Stimulated activated CD4-positive, alpha-beta T cell treated with anti-CD3 and anti-CD28 coated beads, TNF-alpha, amount 100 ng/mL, for 24 hours (primary cell): ENCODE measurements around the gene NCBP3.
"Not testable (repeated sequence)": the region's sequence is repeated elsewhere in the genome, so short reads cannot be mapped to it uniquely, and the experiment has no call there.

Experiments used
- DNase-seq, 3 experiments: peaks; one replicate each; pipeline ENCODE4 v3.0.0-alpha.2; 2020; ENCODE audit warnings: low read depth in 3 of 3

Gene NCBP3

GRCh38 chr17:3879591-3880417 is 33.8 kb upstream of the NCBP3 start:
- no peak for DNase-seq

GRCh38 chr17:3879186-3879585 is 33.1 kb upstream of the NCBP3 start:
- DNase-seq, result no peak

GRCh38 chr17:3877220-3877619 is 31.2 kb upstream of the NCBP3 start:
- no peak for DNase-seq

GRCh38 chr17:3875317-3875716 is 29.3 kb upstream of the NCBP3 start:
- no peak for DNase-seq

GRCh38 chr17:3873862-3874261 is 27.8 kb upstream of the NCBP3 start:
- no peak for DNase-seq

- no peak for DNase-seq
Measured at GRCh38 chr17:3870871-3871306, 24.8 kb upstream of the NCBP3 start.

- DNase-seq, result no peak
Measured at GRCh38 chr17:3867606-3868005, 21.6 kb upstream of the NCBP3 start.

- DNase-seq, result no peak
Measured at GRCh38 chr17:3867106-3867505, 21.1 kb upstream of the NCBP3 start.

- no peak for DNase-seq
Measured at GRCh38 chr17:3866276-3866675, 20.2 kb upstream of the NCBP3 start.

GRCh38 chr17:3865176-3865575 is 19.1 kb upstream of the NCBP3 start:
- no peak for DNase-seq

GRCh38 chr17:3864534-3864933 is 18.5 kb upstream of the NCBP3 start:
- no peak for DNase-seq

GRCh38 chr17:3861761-3862681 is 16.0 kb upstream of the NCBP3 start:
- no peak for DNase-seq

GRCh38 chr17:3860939-3861700 is 15.1 kb upstream of the NCBP3 start:
- DNase-seq, result no peak

- DNase-seq, result no peak
Measured at GRCh38 chr17:3859940-3860339, 13.9 kb upstream of the NCBP3 start.

GRCh38 chr17:3857261-3858105 is 11.4 kb upstream of the NCBP3 start:
- DNase-seq, result no peak

GRCh38 chr17:3854204-3854603 is 8.2 kb upstream of the NCBP3 start:
- not testable (repeated sequence) for DNase-seq

- no peak for DNase-seq
Measured at GRCh38 chr17:3852561-3852960, 6.5 kb upstream of the NCBP3 start.

- no peak for DNase-seq
Measured at GRCh38 chr17:3851461-3852100, 5.5 kb upstream of the NCBP3 start.

GRCh38 chr17:3848229-3848835 is 2.3 kb upstream of the NCBP3 start:
- DNase-seq, result no peak

- no peak for DNase-seq
Measured at GRCh38 chr17:3847165-3847670, 1.2 kb upstream of the NCBP3 start.
